HepG2 (cell line): ENCODE results near the gene ZDHHC14. TPM values are rescaled to one million over a fixed set of nuclear protein-coding genes. Genes with fewer than 3 reads are reported as not detected.

Experiments used
- BRD4 ChIP-seq: sonication (generic); formaldehyde crosslinking; IDR thresholded peaks from 2 replicates; pipeline ENCODE4 v1.4.0; 2020; ENCODE audit warnings: missing genetic modification reagents
- DR1 ChIP-seq: sonication (generic); formaldehyde crosslinking; IDR thresholded peaks from 2 replicates; pipeline ENCODE4 v1.8.0; 2021; ENCODE audit warnings: mild to moderate bottlenecking, missing genetic modification reagents, inconsistent platforms
- ELF1 ChIP-seq: sonication (generic); formaldehyde crosslinking; IDR thresholded peaks from 2 replicates; pipeline ENCODE4 v1.4.0; 2020; ENCODE audit warnings: missing genetic modification reagents
- HNRNPLL ChIP-seq: fragments of 200-400 bp; formaldehyde crosslinking; IDR thresholded peaks from 2 replicates; pipeline ENCODE4 v1.6.1; 2017; ENCODE audit warnings: mild to moderate bottlenecking, low read depth, low read length; ENCODE audit not compliant: poor library complexity, severe bottlenecking
- HOXA9 ChIP-seq: sonication (generic); formaldehyde crosslinking; IDR thresholded peaks from 2 replicates; pipeline ENCODE4 v1.8.1; 2022; ENCODE audit warnings: missing genetic modification reagents, mild to moderate bottlenecking, moderate library complexity, borderline replicate concordance
- JARID2 ChIP-seq: sonication (generic); formaldehyde crosslinking; IDR thresholded peaks from 2 replicates; pipeline ENCODE4 v1.8.1; 2023; ENCODE audit warnings: missing genetic modification reagents, inconsistent platforms; ENCODE audit not compliant: insufficient replicate concordance
- NFATC3 ChIP-seq: sonication (generic); formaldehyde crosslinking; IDR thresholded peaks from 2 replicates; pipeline ENCODE4 v1.5.1; 2020; ENCODE audit warnings: mild to moderate bottlenecking, missing genetic modification reagents
- RNF2 ChIP-seq: fragments of 450-650 bp; conservative IDR thresholded peaks from 2 replicates; pipeline ENCODE4 v1.6.1; 2016; ENCODE audit warnings: low read depth
- RXRB ChIP-seq: IDR thresholded peaks from 2 replicates; pipeline ENCODE4 v1.6.1; 2016; ENCODE audit warnings: borderline replicate concordance, missing genetic modification reagents, missing compliant biosample characterization
- SAP130 ChIP-seq: IDR thresholded peaks from 2 replicates; pipeline ENCODE4 v1.6.1; 2016; ENCODE audit warnings: low read depth
- SNRNP70 ChIP-seq: fragments of 200-400 bp; formaldehyde crosslinking; IDR thresholded peaks from 2 replicates; pipeline ENCODE4 v1.6.1; 2017; ENCODE audit warnings: mild to moderate bottlenecking, low read depth, low read length, moderate library complexity
- ZBTB21 ChIP-seq: sonication (generic); formaldehyde crosslinking; IDR thresholded peaks from 2 replicates; pipeline ENCODE4 v1.4.0; 2020; ENCODE audit warnings: missing genetic modification reagents
- ZBTB40 ChIP-seq, 2 experiments: fragments of 450-650 bp in 1 of 2; sonication (generic) in 1 of 2; formaldehyde crosslinking in 1 of 2; IDR thresholded peaks; 2 replicates each; pipeline versions ENCODE4 v1.6.1 to v1.8.0; 2016 to 2022; ENCODE audit warnings: antibody characterized with exemption in 1 of 2, mild to moderate bottlenecking in 1 of 2, missing genetic modification reagents in 1 of 2
- ZFY ChIP-seq: sonication (generic); formaldehyde crosslinking; IDR thresholded peaks from 2 replicates; pipeline ENCODE4 v1.4.0; 2020; ENCODE audit warnings: missing genetic modification reagents
- ZKSCAN1 ChIP-seq: fragments of 150-350 bp; IDR thresholded peaks from 2 replicates; pipeline ENCODE4 v1.6.1; 2014; ENCODE audit warnings: low read length
- ZKSCAN8 ChIP-seq: IDR thresholded peaks from 2 replicates; pipeline ENCODE4 v1.6.1; 2016; ENCODE audit warnings: borderline replicate concordance, missing genetic modification reagents, missing compliant biosample characterization
- ZNF121 ChIP-seq: sonication (generic); formaldehyde crosslinking; IDR thresholded peaks from 2 replicates; pipeline ENCODE4 v1.5.0; 2020; ENCODE audit warnings: mild to moderate bottlenecking, missing genetic modification reagents
- ZNF639 ChIP-seq: conservative IDR thresholded peaks from 2 replicates; pipeline ENCODE4 v1.6.1; 2018; ENCODE audit warnings: missing genetic modification reagents
- polyA plus RNA-seq, 8 experiments: library from polyadenylated mRNA; depleted of rRNA in 3 of 8; stranded (reverse) in 7 of 8; unstranded in 1 of 8; fragments of >200 nt; fragmentation: Illumina TruSeq in 4 of 8; extraction: Trizol in 4 of 8; gene quantifications; 2 replicates each; pipeline versions ENCODE4 v1.2.1 to v1.2.3, GENCODE V29; 2011 to 2016; ENCODE audit warnings: low read depth in 4 of 8, missing spikeins in 1 of 8, mixed read lengths in 1 of 8; ENCODE audit not compliant: insufficient read depth in 1 of 8
- total RNA-seq, 5 experiments: library from RNA; depleted of rRNA; stranded (reverse); fragments of >200 nt; fragmentation: Illumina TruSeq; extraction: Trizol; gene quantifications; 2 replicates each; pipeline ENCODE4 v1.2.3, GENCODE V29; 2016; ENCODE audit warnings: low read depth in 1 of 5

Gene ZDHHC14
- total and polyA plus RNA-seq, 2 of the 13 experiments (the other 11 are each of a cell fraction or from before 2014, with no cell fraction given): 3.7 to 9.5 TPM

- TF ChIP-seq ZBTB40 (IDR thresholded peaks at IDR 0.05) (no peak), ZBTB40 (CRISPR knock-in tag; IDR thresholded peaks at IDR 0.05) (no peak), HNRNPLL (no peak), HOXA9 (CRISPR knock-in tag) (no peak), DR1 (CRISPR knock-in tag) (no peak), ZNF121 (CRISPR knock-in tag) (peak; percentile 96), ZFY (CRISPR knock-in tag) (no peak), RXRB (CRISPR knock-in tag) (0 out of 2 replicates have a peak, but pooled peaks have one; percentile 23), ZKSCAN8 (CRISPR knock-in tag) (no peak), ZNF639 (CRISPR knock-in tag) (no peak), ZKSCAN1 (no peak), NFATC3 (CRISPR knock-in tag) (no peak), SNRNP70 (no peak), ELF1 (no peak), SAP130 (CRISPR knock-in tag) (no peak), JARID2 (CRISPR knock-in tag) (no peak), BRD4 (no peak), ZBTB21 (CRISPR knock-in tag) (no peak), RNF2 (no peak)
These were observed 216.7 kb downstream of the ZDHHC14 start (continued) for GRCh38 chr6:157597461-157598312.
